Motor neuron (in vitro differentiated cells): ENCODE results near the gene PARP12. TPM values are rescaled to one million over a fixed set of nuclear protein-coding genes. Genes with fewer than 3 reads are reported as not detected.
A peak's percentile ranks its signal among the peaks of the same experiment; 100 is the strongest.

Source experiments
- ATAC-seq, 8 experiments: fragments of 200-7000 bp; cut with Tn5 transposase; replicated peaks in 6 of 8; 2 replicates each; pipeline ENCODE4 v1.8.0; 2021; ENCODE audit warnings: mild to moderate bottlenecking in 8 of 8, moderate library complexity in 8 of 8
- H3K27ac ChIP-seq, 2 donors: fragments of 250-450 bp; sonication (Bioruptor Pico); 2 replicates each; pipeline ENCODE4 v1.9.0; 2021; ENCODE audit warnings: antibody characterized with exemption in 2 of 2, mild to moderate bottlenecking in 2 of 2, moderate library complexity in 1 of 2
- H3K4me1 ChIP-seq, 2 donors: fragments of 250-450 bp; sonication (Bioruptor Pico); replicated peaks in 1 of 2; 2 replicates each; pipeline ENCODE4 v1.6.1; 2021; ENCODE audit warnings: antibody characterized with exemption in 2 of 2, mild to moderate bottlenecking in 2 of 2, moderate library complexity in 1 of 2
- H3K4me3 ChIP-seq, 5 donors: fragments of 250-450 bp; sonication (Bioruptor Pico); 2 replicates each; pipeline ENCODE4 v1.9.0; 2021; ENCODE audit warnings: antibody characterized with exemption in 5 of 5, mild to moderate bottlenecking in 5 of 5, moderate library complexity in 4 of 5
- WGBS, 10 experiments: fragments of 450-650 bp; shearing (Covaris generic); methylation state at CpG; one replicate each; pipeline ENCODE4 v1.0.0; 2022; 5-methylcytosine and 5-hydroxymethylcytosine counted together
- in situ Hi-C, 9 experiments: fragments of 400-800 bp; cut with MboI; loops; one replicate each; pipeline ENCODE4 v1.15.0; 2021; ENCODE audit warnings: low sequenced_read_pairs in 9 of 9, low pct_unique_long_range_greater_than_20kb in 2 of 9; ENCODE audit not compliant: unreplicated experiment in 9 of 9
- total RNA-seq, 8 experiments: library from RNA; unstranded; fragments of 300-600 nt; gene quantifications; 2 replicates each; pipeline versions ENCODE4 v1.2.3 to v1.2.4, GENCODE V29; 2022

Gene PARP12
- total RNA-seq, 8 experiments from 2014 or later: 0.43 to 46.9 (median 5.7) TPM

DNA sequence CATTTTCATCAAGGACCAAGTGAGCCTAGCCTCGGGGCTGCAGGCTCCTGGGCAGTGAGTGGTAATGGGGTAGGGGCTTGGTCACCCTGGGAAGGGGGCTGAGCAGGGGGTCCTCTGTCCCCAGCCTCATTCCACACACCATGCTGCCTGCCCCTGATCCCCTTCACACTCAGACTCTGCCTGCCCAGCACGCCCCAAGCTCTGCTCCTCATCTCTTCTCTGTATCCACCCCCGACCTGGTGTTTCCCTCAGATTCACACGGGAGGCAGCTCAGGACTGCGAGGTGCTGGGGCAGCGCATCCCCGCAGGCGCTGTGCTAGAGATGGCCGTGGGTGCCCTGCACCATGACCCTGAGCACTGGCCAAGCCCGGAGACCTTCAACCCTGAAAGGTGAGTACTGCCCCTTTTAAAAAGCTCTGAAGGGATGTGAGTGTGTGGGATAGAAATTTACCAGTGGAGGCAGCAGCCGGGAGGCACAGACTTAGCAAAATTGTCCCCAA lies 47.2 kb downstream of the PARP12 start:
- H3K27ac ChIP-seq: no peak overlapping the region
- 87 to 100% (median 100%) methylated on average over 1 to 3 of the region's 11 CpGs; no CpG with 5 or more reads in 5 of the 10 experiments for WGBS, 10 experiments

DNA sequence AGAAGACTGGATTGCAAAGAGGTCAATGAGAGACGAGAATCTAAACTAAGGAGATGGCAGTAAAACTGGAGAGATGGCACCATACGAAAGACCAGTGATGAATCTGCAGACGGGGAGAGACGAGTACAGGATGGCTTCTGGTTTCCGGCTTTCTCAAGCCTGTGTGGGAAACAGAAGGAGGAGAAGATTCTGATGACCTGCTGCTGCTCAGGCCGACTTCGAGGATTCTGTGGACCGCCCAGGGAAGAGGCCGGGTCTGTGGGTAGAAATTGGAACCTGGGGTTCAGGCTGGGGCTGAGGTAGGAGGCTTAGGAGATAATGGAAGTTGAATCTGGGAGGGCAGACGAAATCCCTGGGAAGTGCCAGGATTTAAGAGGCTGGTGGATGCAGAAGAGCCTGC lies 48.6 kb downstream of the PARP12 start:
- no peaks in the 10 kb centered on the region for H3K4me1 ChIP-seq
- no peak overlapping the region for H3K27ac ChIP-seq
- no peak for ATAC-seq
- no peak overlapping the region for H3K4me3 ChIP-seq
- in situ Hi-C loops: loop anchor here in 6 of 9 experiments (25.0 kb wide), 4 partner anchors 377 to 577 kb away; partner anchors contain the start of gene KLRG2 (in 1 of the 6)
- 40 to 86% (median 72%) methylated on average over 1 to 10 of the region's 10 CpGs; no CpG with 5 or more reads in 1 of the 10 experiments for WGBS, 10 experiments

More for the DNA sequence above, 47.2 kb downstream of the PARP12 start:
- Histone ChIP-seq H3K4me3 (no peak overlapping the region), H3K4me1 (no peaks in the 10 kb centered on the region)
- no peak for ATAC-seq
- in situ Hi-C loops: loop anchor here in 6 of 9 experiments (25.0 kb wide), 4 partner anchors 378 to 578 kb away; partner anchors contain the start of gene KLRG2 (in 1 of the 6)

DNA sequence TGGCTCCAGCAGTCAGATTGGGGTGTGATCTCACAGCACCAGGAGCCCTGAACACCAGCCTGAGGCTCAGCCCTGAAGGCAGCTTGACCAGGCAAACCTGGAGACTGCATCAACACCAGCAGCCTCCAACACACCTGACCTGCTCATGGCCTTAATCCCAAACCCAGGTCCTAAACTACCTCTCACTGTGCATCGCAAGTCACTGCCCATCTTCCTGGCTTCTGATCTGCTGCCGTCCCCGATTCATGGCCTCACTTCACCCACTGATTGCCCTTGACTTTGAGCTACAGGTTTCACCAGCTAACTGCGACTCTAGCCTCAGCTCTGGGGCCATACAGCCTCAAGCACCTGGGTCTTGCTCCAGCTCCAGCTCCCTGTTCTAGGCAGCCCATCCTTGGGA lies 49.1 kb downstream of the PARP12 start:
- in situ Hi-C loops: loop anchor here in 6 of 9 experiments (25.0 kb wide), 4 partner anchors 376 to 576 kb away; partner anchors contain the start of gene KLRG2 (in 1 of the 6)
- H3K4me1 ChIP-seq: no peaks in the 10 kb centered on the region
- WGBS, 10 experiments: 40 to 100% (median 77%) methylated on average over 1 to 3 of the region's 4 CpGs; no CpG with 5 or more reads in 6 of the 10 experiments
- no peak for ATAC-seq
- H3K27ac ChIP-seq: no peak overlapping the region
- H3K4me3 ChIP-seq: no peak overlapping the region

DNA sequence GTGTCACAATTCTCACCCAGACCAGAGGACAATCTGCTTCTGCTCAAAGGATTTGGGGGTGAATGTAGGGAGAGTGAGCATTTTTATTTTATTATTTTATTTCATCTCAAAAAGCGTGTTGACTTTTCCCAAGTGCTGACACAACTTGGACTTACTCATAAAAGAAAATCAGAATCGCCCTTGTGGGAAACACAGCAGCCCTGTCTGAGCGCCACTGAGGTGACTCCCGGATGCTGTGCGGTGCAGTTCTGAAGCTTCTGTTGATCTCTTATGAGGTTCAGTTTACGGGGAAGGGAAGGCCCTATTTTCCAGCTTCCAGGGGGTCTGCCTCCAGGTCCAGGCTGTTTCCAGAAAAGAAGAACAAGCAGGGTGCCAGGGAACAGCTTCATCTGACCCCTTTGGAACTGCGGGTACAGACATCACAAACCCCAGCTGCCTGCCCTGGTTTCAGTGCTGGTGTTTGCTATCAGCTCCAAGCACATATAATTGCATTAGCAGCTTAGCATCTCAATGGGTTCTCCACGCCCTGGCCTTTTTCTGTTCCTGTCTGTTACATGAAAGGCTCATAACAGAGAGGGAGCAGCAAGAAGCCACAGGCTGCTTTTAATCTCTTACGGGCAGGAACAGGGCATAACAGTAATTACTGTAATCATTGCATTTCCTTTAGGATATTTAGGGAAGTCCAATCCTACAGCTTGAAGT lies 52.4 kb downstream of the PARP12 start:
- no peak overlapping the region for H3K4me3 ChIP-seq
- in situ Hi-C loops: loop anchor here in 6 of 9 experiments (25.0 kb wide), 4 partner anchors 373 to 573 kb away; partner anchors contain the start of gene KLRG2 (in 1 of the 6)
- no peak overlapping the region for H3K27ac ChIP-seq
- H3K4me1 ChIP-seq: no peaks in the 10 kb centered on the region
- peak in 1 of 8 experiments; percentile 33 for ATAC-seq
- 6 to 82% (median 51%) methylated on average over 2 to 9 of the region's 9 CpGs; no CpG with 5 or more reads in 1 of the 10 experiments for WGBS, 10 experiments

DNA sequence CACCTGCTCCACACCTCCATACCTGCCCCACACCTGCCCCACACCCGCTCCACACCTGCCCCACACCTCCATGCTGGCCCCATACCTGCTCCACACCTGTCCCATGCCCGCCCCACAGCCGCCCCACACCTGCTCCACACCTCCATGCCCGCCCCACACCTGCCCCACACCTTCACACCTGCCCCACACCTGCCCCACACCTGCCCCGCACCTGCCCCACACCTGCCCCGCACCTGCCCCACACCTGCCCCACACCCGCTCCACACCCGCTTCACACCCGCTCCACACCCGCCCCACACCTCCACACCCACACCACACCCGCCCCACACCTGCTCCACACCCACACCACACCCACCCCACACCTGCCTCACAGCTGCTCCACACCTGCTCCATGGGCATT lies 53.0 kb downstream of the PARP12 start:
- no peak for ATAC-seq
- no CpG with 5 or more reads among the region's 11 CpGs for WGBS, 10 experiments
- Histone ChIP-seq H3K4me3 (no peak overlapping the region), H3K4me1 (no peaks in the 10 kb centered on the region), H3K27ac (no peak overlapping the region)
- in situ Hi-C loops: loop anchor here in 7 of 9 experiments (10.0 to 25.0 kb wide), 6 partner anchors 235 to 572 kb away; partner anchors contain the start of genes HIPK2 (in 1 of the 7) and KLRG2 (in 1 of the 7)

DNA sequence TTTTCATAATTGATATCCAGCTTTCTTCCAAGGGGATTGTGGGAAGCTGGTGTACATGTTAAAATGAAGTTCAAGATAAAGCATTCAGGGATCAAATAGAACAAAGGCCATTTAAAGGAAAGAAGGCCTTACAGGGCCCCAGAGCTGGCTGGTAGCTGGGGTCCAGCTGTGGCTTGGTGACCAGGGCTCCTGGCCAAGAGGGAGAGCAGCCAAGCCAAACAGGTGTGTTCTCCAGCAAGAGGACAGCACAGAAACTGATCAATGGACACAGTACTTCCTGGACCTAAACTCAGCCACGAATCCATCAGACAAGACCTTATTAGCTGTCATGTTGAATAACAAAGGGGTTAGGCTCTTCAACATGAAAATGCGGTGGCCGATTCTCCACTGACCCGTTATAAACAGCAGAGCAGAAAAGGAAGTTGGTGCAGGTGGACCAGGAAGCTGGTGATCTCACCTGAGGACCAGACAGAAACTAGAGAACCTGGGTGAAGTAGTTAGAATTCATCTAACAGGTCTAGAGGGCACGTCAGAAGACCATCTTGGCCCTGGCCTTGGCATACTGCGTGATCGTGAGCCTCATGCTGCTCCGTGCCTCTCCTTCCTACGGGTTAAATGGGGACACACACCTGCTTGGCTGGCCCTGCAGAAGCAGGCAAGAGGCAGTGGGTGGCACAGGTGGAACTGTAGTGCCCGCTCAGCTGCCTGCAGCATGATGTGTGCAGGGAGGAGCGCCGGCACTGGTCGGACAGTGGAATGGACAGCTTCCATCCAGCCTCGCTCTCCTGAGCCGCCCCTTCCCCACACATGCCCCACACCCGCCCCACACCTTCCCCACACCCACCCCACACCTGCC lies 53.8 kb downstream of the PARP12 start:
- 55 to 91% (median 74%) methylated on average over 3 to 9 of the region's 16 CpGs; no CpG with 5 or more reads in 2 of the 10 experiments for WGBS, 10 experiments
- ATAC-seq: no peak
- in situ Hi-C loops: loop anchor here in 7 of 9 experiments (10.0 to 25.0 kb wide), 6 partner anchors 234 to 572 kb away; partner anchors contain the start of genes HIPK2 (in 1 of the 7) and KLRG2 (in 1 of the 7)
- Histone ChIP-seq H3K4me1 (no peaks in the 10 kb centered on the region), H3K27ac (no peak overlapping the region), H3K4me3 (no peak overlapping the region)

DNA sequence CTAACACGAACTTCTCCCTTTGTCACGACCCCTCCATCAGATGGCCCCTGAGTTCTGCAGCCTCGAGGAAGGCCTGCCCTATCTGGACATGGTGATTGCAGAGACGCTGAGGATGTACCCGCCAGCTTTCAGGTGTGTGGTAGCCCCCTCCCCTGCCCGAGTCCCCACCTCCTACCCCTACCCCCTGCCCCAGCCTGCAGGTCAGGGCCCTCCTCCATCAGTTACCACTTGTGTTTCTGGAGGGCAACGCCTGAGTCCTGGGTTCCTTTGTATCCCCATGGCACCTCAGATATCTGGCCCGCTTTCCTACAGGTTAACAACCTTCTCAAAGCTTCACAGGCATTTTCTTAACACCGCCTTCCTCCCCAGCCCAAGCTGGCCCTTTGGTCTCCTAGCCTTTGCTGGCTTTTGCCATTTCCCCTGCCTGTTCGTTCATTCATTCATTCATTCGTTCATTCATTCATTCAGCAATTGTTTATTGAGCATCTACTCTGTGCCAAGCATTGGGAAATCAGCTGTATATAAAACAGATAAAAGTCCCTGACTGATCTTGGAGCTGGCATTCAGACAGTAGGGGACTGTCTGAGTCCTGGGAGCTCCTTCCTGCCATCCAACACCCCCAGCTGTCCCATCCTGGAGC lies 55.6 kb downstream of the PARP12 start:
- in situ Hi-C loops: loop anchor here in 7 of 9 experiments (10.0 to 25.0 kb wide), 6 partner anchors 232 to 570 kb away; partner anchors contain the start of genes HIPK2 (in 1 of the 7) and KLRG2 (in 1 of the 7)

DNA sequence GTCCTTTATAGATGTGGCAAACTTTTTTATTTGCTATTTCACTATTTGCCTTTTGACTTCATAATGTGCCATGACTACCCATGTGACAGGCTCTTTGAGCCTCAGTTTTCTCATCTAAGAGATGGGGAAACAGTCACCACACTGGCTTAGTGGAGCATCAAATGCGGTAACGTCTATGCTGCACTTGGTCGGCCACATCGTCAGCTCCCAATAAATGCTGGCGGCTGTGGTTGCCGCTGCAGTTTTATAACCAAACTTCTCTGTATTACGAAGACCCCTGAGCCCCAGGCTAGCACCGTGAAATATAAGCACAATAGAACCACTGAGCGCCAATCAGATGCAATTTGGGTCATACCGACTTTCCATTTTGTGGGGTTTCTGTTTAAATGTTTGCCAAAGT lies 56.2 kb downstream of the PARP12 start:
- H3K4me3 ChIP-seq: no peak overlapping the region
- no peaks in the 10 kb centered on the region for H3K4me1 ChIP-seq
- H3K27ac ChIP-seq: no peak overlapping the region
- in situ Hi-C loops: loop anchor here in 7 of 9 experiments (10.0 to 25.0 kb wide), 6 partner anchors 232 to 569 kb away; partner anchors contain the start of genes HIPK2 (in 1 of the 7) and KLRG2 (in 1 of the 7)
- no peak for ATAC-seq
- WGBS, 10 experiments: 50 to 100% (median 93%) methylated on average over 1 to 10 of the region's 10 CpGs; no CpG with 5 or more reads in 1 of the 10 experiments

More for the DNA sequence above, 55.6 kb downstream of the PARP12 start:
- ATAC-seq: no peak
- Histone ChIP-seq H3K4me1 (no peaks in the 10 kb centered on the region), H3K4me3 (no peak overlapping the region), H3K27ac (no peak overlapping the region)
- 51 to 100% (median 84%) methylated on average over 1 to 8 of the region's 11 CpGs; no CpG with 5 or more reads in 2 of the 10 experiments for WGBS, 10 experiments

DNA sequence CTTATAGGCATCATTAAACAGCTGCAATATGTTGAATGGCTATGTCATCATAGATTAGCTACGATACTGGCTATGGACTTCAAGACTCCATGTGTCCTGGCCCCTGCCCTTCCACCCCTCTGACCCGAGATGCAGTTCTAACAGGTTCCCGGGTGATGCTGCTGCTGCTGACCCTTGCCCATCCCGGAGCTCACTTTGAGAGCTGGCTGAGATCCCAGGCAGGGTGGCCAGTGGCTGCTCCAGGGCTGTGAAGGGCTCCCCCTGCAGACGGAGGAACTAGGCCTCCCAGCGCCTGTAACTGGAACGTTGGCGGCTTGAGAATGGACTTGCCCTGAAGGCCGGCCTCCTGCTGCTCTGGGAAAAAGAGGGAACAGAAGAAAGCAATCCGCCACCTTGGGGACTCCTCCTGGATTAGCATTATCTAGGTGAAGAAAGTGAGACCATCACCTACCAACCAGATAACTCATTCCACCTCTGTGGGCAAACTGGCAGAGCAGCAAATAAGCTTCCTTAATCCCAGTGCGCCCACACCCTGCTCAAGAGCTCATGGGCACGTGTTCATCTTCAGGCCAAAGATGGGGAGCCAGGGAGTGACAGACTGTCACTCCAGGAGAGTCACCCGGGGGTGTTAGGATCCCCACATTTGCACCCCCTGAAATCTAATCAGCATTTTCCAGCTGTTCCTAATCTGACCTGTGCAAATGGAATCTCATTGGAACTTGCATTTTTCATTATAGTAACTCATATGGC lies 56.8 kb downstream of the PARP12 start:
- Histone ChIP-seq H3K4me3 (no peak overlapping the region), H3K4me1 (no peaks in the 10 kb centered on the region), H3K27ac (no peak overlapping the region)
- ATAC-seq: peak in 1 of 8 experiments; percentile 27
- in situ Hi-C loops: loop anchor here in 7 of 9 experiments (10.0 to 25.0 kb wide), 6 partner anchors 231 to 569 kb away; partner anchors contain the start of genes HIPK2 (in 1 of the 7) and KLRG2 (in 1 of the 7)
- 7 to 100% (median 83%) methylated on average over 1 to 6 of the region's 13 CpGs; no CpG with 5 or more reads in 3 of the 10 experiments for WGBS, 10 experiments

DNA sequence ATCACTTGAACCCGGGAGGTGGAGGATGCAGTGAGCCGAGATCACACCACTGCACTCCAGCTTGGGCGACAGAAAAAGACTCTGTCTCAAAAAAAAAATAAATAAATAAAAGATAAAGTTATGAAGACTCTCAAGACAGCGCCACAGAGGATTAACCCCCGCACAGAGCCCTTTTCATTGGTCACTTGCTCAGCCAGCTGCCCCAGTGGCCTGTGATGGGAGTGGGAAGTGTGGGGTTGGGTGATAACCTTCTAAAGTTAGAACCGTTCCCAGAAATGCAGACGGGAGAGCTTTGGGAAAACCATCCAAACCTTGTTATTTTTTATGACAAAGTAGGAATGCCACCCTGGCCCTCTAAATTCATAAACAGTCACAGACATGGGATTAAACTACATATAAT lies 57.4 kb downstream of the PARP12 start:
- no peak for ATAC-seq
- Histone ChIP-seq H3K27ac (no peak overlapping the region), H3K4me1 (no peaks in the 10 kb centered on the region), H3K4me3 (no peak overlapping the region)
- in situ Hi-C loops: loop anchor here in 7 of 9 experiments (10.0 to 25.0 kb wide), 6 partner anchors 231 to 568 kb away; partner anchors contain the start of genes HIPK2 (in 1 of the 7) and KLRG2 (in 1 of the 7)
- WGBS, 10 experiments: 54 to 100% (median 88%) methylated on average over 1 to 7 of the region's 7 CpGs; no CpG with 5 or more reads in 1 of the 10 experiments

DNA sequence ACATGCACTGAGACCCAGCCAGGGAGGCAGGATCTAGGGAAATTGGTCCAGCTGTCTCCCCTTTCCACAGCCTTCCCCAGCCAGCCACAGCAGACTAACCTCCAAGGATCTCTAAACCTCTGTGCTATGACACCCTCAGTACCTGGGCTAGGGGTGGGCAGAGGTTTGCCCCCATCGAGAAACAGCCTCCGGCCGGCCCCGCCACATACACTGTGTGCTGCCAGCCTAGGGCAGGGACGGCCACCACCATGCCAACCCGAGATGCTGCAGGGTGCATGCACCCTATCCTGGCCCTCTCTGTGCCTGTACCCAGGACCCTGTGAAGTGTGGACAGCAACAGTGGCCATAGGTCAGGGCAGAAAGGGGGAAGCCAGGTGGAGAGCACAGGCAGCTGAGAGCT lies 58.1 kb downstream of the PARP12 start:
- no peak for ATAC-seq
- no peak overlapping the region for H3K4me3 ChIP-seq
- in situ Hi-C loops: loop anchor here in 7 of 9 experiments (10.0 to 25.0 kb wide), 6 partner anchors 230 to 567 kb away; partner anchors contain the start of genes HIPK2 (in 1 of the 7) and KLRG2 (in 1 of the 7)
- H3K27ac ChIP-seq: no peak overlapping the region
- WGBS, 10 experiments: 80 to 98% methylated on average over 4 to 6 of the region's 6 CpGs; no CpG with 5 or more reads in 8 of the 10 experiments
- no peaks in the 10 kb centered on the region for H3K4me1 ChIP-seq
